ENCODE results near the gene ETV5. TPM values are rescaled to one million over a fixed set of nuclear protein-coding genes. Genes with fewer than 3 reads are reported as not detected.

Gene ETV5
- polyA plus RNA-seq, 1 experiment, result 24.1 TPM

DNA sequence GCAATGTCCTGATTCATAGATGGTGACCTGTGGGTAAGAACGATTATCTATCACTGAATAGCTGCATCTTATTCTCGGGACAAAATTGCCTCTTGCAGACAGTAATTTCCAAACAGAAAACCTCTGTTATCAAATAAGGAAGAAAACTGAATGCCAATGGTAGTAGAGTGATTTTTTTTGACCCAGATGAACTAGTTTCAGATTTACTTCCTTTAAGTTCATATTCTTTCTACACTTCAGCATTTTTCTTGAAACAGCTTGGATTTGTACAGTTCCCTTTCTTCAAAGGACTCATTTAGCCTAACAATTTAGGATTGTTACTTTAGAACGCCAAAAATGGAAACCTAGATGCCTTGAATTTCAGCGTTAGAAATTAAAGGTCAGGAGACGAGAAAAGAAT, 14.6 kb downstream of the ETV5 start:
- no peak for TF ChIP-seq CTCF (IDR thresholded peaks at IDR 0.05; ENCODE audit: insufficient read depth, low read depth, low read length)
- Histone ChIP-seq H3K4me3 (ENCODE audit: low read depth, low read length) (no peak overlapping the region), H3K36me3 (ENCODE audit: control insufficient read depth, insufficient read depth, low read length) (peaks cover 3% of the 10 kb centered on the region), H3K27me3 (ENCODE audit: control insufficient read depth, insufficient read depth, low read length) (no peaks in the 10 kb centered on the region)
- CTCF ChIA-PET, result no interaction called here
- DNase-seq (ENCODE audit: low read depth), result no peak
- POLR2A ChIA-PET, result interaction anchor here (0.5 kb wide), 1 partner anchor 13 kb away, joined by 7 read pairs; no protein-coding TSS in a partner anchor

DNA sequence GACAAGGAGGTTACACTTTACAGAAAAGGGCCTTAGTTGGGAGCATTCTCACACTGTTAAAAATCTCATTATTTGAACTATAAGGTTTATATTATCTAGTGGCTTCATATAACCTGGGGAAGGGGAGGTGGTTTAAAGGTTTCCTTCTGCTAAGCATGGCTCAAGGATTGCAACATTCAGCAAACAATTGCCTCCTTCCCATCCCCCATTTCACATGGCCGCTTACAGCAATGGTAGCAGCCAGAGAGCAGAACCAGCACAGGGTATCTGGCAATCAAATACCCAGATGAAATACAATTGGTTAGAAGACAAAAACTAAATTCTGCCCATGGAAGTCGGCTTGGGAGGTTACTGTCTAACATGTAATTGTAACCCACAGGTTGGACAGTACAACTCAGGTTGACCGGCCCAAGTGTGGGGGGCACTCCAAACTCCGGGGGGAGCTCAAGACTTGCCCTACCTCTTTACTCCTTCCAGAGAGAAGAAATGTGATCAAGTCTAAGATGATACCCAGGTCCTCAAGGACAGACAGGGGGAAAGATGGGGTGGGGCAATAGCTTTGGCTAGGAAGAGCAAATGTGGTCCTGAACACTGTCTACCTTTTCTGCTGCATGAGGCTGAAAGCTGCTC, 15.5 kb downstream of the ETV5 start:
- ChIA-PET CTCF (no interaction called here), POLR2A (no interaction called here)

GRCh38 chr3:186092360-186093070, 16.4 kb downstream of the ETV5 start:
- Histone ChIP-seq H3K27me3 (ENCODE audit: control insufficient read depth, insufficient read depth, low read length) (no peaks in the 10 kb centered on the region), H3K36me3 (ENCODE audit: control insufficient read depth, insufficient read depth, low read length) (peaks cover 5% of the 10 kb centered on the region), H3K4me3 (ENCODE audit: low read depth, low read length) (no peak overlapping the region)
- no peak for TF ChIP-seq CTCF (IDR thresholded peaks at IDR 0.05; ENCODE audit: insufficient read depth, low read depth, low read length)
- CTCF ChIA-PET, result no interaction called here
- POLR2A ChIA-PET, result no interaction called here
- DNase-seq (ENCODE audit: low read depth), result no peak

More for the DNA sequence above, 15.5 kb downstream of the ETV5 start:
- DNase-seq (ENCODE audit: low read depth), result no peak
- Histone ChIP-seq H3K36me3 (ENCODE audit: control insufficient read depth, insufficient read depth, low read length) (peaks cover 3% of the 10 kb centered on the region), H3K27me3 (ENCODE audit: control insufficient read depth, insufficient read depth, low read length) (no peaks in the 10 kb centered on the region), H3K4me3 (ENCODE audit: low read depth, low read length) (no peak overlapping the region)
- no peak for TF ChIP-seq CTCF (IDR thresholded peaks at IDR 0.05; ENCODE audit: insufficient read depth, low read depth, low read length)

DNA sequence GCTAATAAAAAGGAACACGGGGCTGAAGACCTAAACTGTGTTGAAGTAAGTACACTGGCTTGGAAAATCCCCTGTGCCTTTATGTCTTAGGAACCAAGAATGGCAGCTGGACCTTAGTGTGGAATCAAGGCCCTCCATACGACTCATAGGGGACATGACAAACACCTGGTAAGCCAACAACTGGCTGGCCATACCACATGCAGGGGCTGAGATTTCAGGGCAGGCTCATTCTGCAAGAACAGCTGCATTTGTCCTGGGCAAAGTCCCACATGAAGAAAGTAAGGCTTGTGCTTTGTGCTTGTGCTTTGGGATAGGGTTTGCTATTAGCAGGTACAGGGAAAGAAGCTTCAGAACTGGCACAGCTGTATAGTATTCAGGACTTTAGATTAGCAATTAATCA, 18.0 kb downstream of the ETV5 start:
- CTCF ChIA-PET, result interaction anchor here (0.6 kb wide), 1 partner anchor 26 kb away, joined by 3 read pairs; no protein-coding TSS in a partner anchor
- Histone ChIP-seq H3K4me3 (ENCODE audit: low read depth, low read length) (no peak overlapping the region), H3K36me3 (ENCODE audit: control insufficient read depth, insufficient read depth, low read length) (peaks cover 5% of the 10 kb centered on the region), H3K27me3 (ENCODE audit: control insufficient read depth, insufficient read depth, low read length) (no peaks in the 10 kb centered on the region)
- POLR2A ChIA-PET, result no interaction called here
- TF ChIP-seq CTCF (IDR thresholded peaks at IDR 0.05; ENCODE audit: insufficient read depth, low read depth, low read length), result no peak
- DNase-seq (ENCODE audit: low read depth), result no peak

- no peak overlapping the region for H3K4me3 ChIP-seq (ENCODE audit: low read depth, low read length)
- H3K27me3 ChIP-seq (ENCODE audit: control insufficient read depth, insufficient read depth, low read length), result no peaks in the 10 kb centered on the region
- ChIA-PET POLR2A (no interaction called here), CTCF (interaction anchor here (0.6 kb wide), 2 partner anchors 11 to 12 kb away, joined by 3 read pairs; no protein-coding TSS in a partner anchor)
- no peak for DNase-seq (ENCODE audit: low read depth)
- no peak for TF ChIP-seq CTCF (IDR thresholded peaks at IDR 0.05; ENCODE audit: insufficient read depth, low read depth, low read length)
- H3K36me3 ChIP-seq (ENCODE audit: control insufficient read depth, insufficient read depth, low read length), result peaks cover 2% of the 10 kb centered on the region; the same call in 1 of the 2 replicates
Measured at GRCh38 chr3:186088335-186088734, 20.6 kb downstream of the ETV5 start.

Data from BJ (cell line).